GM06990 (cell line): Measurements from ENCODE around the gene ID3.

Source experiments
- DNase-seq: peaks from one replicate; pipeline ENCODE4 v3.0.0-alpha.2; 2011; ENCODE audit not compliant: insufficient read length; ENCODE audit errors: extremely low read depth
- H3K27me3 ChIP-seq: replicated peaks from 2 replicates; pipeline ENCODE4 v1.6.0; 2011; ENCODE audit warnings: low read length; ENCODE audit not compliant: control insufficient read depth, insufficient read depth
- H3K36me3 ChIP-seq: 2 replicates; pipeline ENCODE4 v1.5.1; 2011; ENCODE audit warnings: low read length; ENCODE audit not compliant: control insufficient read depth, insufficient read depth
- H3K4me3 ChIP-seq: replicated peaks from 2 replicates; pipeline ENCODE4 v1.5.1; 2011; ENCODE audit warnings: low read depth, mild to moderate bottlenecking, control low read depth, low read length
- CTCF ChIP-seq: IDR thresholded peaks from 2 replicates; pipeline ENCODE4 v1.5.1; 2011; ENCODE audit warnings: low read length, control low read depth, mild to moderate bottlenecking, inconsistent platforms; ENCODE audit not compliant: insufficient read depth, poor library complexity, severe bottlenecking

The ID3 gene

DNA sequence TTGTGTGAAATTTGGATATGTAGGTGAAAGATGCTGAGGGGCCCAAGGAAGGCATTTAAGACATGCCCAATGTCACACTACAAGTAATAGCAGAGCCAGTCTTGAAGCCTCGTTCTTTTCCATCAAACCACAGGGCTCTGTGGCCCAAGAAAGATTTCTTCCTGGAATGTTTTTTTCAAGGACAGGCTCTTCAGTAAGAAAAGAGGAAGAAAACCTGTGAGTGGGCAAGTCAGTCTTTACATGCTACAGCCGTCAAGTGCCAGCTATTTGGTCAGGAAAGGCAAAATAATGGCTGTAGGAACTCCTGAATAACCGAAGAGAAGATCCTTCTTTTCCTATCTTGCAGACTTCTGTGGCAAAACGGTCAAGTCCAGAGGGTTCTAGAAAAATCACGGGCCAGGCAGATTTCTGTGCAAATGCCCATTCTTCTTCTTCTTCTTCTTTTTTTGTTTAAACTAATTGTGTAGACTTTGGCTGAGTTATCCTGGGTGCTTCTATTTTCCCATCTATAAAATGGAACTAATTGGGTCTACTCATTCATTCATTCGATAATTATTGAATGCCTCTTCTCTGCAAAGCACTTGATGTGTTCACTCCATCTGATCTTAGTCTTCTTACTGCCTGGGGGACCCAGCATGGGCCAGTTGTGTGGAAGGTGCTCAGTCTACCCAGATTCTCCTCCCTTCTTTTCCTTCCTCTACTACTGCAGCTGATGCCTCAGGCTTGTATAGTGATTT, 1.9 kb upstream of the ID3 start:
- Histone ChIP-seq H3K36me3 (no peaks in the 10 kb centered on the region), H3K4me3 (no peak overlapping the region), H3K27me3 (no peaks in the 10 kb centered on the region)
- no peak for DNase-seq
- TF ChIP-seq CTCF: no peak

DNA sequence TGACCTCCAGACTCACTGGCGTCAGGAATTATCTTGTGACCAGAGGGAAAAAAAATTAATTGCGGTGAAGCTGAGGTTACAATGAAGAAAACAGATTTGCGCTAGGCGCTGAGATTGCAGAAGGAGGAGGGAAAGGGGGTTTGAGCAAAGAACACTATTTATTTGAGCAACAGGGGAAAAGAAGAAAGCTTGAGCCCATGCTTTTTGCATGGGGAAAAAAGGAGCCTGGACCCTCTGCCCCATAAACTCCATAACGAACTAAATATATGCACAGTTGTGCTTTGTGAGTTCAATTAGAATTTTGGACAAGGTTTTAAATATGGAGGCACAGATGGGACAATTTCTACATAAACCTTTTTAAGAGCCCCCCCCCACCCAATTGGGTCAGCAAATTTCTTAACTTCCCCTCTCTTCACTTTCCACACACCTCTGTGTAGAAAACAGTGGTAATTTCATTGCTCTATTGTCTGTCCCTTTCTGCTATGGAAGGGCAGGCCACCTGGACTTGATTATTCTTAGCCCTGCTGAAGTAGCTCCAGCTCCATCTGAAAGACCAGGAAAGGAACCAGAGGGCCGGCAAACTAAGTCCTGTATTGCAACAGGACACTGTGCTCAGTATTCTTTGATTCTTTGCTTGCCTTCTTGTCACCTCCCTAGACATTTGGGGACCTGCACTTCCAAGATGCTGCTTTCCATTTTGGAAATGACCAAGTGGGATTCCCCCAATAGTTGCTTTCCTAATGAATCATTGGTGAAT, 862 bp upstream of the ID3 start:
- H3K36me3 ChIP-seq: no peaks in the 10 kb centered on the region
- no peak for DNase-seq
- peak overlapping the region; percentile 39 for H3K4me3 ChIP-seq
- no peaks in the 10 kb centered on the region for H3K27me3 ChIP-seq
- TF ChIP-seq CTCF: no peak

GRCh38 chr1:23558872-23559135, 497 bp downstream of the ID3 start:
- no peak for TF ChIP-seq CTCF
- peak overlapping the region; percentile 91 for H3K4me3 ChIP-seq
- H3K27me3 ChIP-seq: no peaks in the 10 kb centered on the region
- H3K36me3 ChIP-seq: no peaks in the 10 kb centered on the region
- DNase-seq: no peak

- DNase-seq: peak; percentile 78
- peak overlapping the region; percentile 91 for H3K4me3 ChIP-seq
- no peaks in the 10 kb centered on the region for H3K36me3 ChIP-seq
- no peaks in the 10 kb centered on the region for H3K27me3 ChIP-seq
- no peak for TF ChIP-seq CTCF
Measured at GRCh38 chr1:23558140-23558871, 995 bp downstream of the ID3 start.

DNA sequence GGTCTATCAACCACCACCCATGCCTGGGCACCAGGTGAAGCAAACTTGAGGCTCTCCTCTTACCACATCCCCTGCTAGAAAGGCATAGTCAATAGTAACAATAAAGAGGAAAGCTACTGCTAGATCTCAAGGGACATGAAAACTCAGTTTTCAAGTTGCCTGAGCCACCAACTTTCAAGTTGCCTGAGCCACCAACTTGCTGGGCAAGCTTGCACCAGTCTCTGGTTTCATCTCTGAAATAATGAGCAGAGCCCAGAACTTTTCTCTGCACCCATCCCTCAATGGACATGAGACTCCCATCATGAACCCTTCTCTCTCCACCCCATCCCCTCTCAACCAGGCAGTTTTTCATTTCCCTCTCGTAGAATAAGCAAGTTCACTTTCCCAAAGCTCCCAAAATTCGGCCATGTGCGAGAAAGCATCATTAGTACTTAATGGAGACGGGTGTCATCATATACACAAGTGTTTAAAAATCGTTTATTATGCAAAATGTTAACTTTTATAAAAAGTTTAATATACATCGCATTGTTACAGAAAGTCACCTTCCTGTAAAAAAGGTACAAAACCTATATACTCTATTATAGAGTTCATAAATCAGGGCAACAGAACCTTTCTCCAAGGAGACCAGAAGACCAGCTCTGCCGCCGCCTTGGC, 1.7 kb downstream of the ID3 start:
- no peaks in the 10 kb centered on the region for H3K27me3 ChIP-seq
- no peaks in the 10 kb centered on the region for H3K36me3 ChIP-seq
- no peak for DNase-seq
- peak overlapping the region; percentile 91 for H3K4me3 ChIP-seq
- TF ChIP-seq CTCF: no peak
